Endometrial microvascular endothelial cells (primary cell): ENCODE results near the gene ARL5C. TPM values are rescaled to one million over a fixed set of nuclear protein-coding genes. Genes with fewer than 3 reads are reported as not detected.

Experiments
- in situ Hi-C: cut with HindIII; loops from 2 replicates; pipeline ENCODE4 v1.10.0; 2017; ENCODE audit warnings: low sequenced_read_pairs, low pct_unique_long_range_greater_than_20kb; ENCODE audit errors: inconsistent ontology term
- total RNA-seq: library from RNA; depleted of rRNA; stranded (reverse); fragments of >200 nt; gene quantifications from one replicate; pipeline ENCODE4 v1.2.3, GENCODE V29; 2015; ENCODE audit errors: inconsistent ontology term

The ARL5C gene
- total RNA-seq, 1 donor from 2014 or later: not detected

DNA sequence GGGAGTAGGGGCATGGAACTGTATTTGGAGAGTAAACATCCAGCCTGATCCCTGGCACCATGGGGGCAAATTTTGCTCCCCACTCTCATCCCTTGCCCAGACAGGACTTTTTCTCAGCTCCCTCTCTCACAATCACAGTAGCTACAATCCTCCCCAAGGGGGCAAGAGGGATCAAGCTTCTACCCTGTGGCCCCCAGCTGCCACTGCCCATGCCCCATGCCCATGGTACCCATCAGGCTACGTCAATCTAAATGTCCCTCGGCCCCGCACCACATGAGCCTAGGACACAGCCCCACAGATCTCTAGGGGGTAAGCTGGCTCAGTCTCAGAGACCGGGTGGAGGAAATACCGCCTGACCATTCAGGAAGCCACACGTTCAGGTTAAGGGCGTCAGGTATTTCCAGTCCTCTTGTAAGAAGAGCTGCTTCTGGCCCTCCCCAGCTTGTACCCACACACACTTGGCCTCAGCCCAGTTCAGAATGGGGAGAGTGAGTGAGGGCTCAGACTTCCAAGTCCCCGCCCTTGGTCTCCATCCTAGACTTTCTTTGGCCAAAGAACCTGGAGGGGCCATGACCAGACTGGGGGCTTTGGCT, 29.7 kb upstream of the ARL5C start:
- in situ Hi-C loops: no loop called here

DNA sequence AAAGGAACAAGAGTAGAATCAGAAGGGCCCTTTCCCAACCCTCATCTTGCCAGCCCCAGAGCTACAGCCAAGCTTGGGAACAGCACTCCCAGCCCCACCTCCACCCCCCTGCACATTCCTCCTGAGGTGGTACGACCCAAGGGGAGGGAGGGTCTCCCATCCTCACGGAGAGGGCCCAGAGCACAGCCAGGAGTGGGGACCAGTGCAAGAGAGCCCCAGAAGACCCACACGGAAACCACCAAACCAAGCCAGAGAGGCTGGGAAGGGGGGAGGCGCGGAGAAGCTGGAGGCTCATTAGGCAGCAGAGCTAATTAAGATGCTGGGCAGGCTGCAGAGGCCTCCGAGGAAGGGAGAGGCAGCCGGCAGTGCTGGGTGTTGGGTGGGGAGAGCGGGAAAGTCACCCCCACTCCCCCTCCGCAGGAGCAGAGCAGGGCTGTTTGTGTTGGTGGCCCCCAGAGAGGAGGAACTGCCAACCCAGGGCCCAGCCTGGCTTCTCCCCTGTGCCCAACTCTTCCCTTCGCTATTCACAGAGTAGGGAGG, 29.1 kb upstream of the ARL5C start:
- in situ Hi-C loops: no loop called here

DNA sequence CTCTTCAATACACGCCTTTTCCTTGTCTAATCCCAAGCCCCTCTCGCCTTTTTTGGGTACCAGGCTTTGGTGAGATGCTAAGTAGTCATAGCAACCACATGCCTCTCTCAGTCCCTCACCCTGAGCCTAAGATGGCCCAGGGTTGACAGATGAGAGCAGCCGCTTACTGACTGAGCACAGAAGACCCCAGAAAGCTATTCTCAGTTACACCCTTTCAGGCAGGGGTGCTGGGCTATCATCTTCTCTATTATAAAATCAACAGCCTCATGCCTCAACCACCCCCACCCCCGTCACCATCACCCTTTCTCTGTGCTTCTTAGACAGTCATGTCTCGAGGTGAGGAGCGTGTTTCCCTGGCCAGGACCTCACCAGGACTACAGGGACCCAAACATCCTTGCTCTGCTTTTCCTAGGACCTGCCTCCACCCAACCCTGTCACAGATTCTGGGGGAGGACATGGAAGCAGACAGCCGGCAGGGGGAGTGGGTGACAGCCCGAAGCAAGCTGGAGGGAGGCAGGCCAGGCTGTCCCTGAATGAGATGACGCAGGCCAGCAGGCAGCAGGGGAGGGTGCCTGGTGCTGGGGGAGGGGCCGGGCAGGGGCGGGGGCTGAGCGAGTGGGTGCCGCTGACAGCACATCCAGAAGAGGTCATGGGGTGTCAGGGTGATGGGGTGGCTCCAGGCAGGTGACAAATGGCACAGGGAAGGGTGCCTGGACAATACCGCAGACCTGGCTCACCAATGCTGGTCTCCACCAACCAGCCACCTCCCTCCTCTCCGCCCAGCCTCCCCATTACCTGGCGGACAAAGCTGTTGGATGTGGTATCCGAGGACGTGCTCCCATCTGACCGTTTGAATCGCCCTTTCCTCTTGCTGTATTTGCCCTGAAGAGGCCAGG, 28.4 kb upstream of the ARL5C start:
- in situ Hi-C loops: no loop called here

DNA sequence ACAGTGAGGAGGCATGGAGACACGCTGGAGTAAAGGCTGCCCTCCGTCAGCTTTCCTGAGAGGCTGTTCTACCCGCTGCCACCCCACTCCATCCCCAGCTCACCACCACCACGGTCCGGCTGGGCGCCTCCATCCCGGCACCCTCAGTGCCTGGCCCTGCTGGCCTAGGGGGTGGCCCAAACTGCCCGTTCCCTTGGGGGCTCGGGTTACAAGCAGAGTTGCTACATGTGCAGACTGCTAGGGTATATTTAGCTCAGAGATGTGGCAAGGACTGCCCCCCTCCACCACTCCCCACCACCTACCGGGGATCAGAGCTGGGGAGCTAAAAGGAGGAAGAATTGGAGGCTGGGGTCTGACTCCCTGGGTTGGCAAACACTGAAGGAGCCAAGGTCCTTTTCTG, 27.4 kb upstream of the ARL5C start:
- in situ Hi-C loops: no loop called here

DNA sequence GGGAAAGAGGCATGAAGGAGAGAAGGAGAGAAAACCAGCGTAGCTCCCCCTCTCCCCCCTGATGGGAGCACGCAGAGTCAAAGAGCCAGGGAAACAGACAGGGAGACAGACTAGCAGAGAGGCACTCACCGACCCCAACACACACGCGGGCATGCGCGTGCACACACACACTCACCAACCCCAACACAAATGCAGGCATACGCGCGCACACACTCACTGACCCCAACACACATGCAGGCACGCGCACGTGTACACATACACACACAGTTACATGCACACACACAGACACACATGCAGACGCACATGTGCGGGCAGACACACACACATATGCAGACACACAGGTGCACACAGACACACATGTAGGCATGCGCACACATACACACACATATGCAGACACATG, 26.9 kb upstream of the ARL5C start:
- in situ Hi-C loops: no loop called here

DNA sequence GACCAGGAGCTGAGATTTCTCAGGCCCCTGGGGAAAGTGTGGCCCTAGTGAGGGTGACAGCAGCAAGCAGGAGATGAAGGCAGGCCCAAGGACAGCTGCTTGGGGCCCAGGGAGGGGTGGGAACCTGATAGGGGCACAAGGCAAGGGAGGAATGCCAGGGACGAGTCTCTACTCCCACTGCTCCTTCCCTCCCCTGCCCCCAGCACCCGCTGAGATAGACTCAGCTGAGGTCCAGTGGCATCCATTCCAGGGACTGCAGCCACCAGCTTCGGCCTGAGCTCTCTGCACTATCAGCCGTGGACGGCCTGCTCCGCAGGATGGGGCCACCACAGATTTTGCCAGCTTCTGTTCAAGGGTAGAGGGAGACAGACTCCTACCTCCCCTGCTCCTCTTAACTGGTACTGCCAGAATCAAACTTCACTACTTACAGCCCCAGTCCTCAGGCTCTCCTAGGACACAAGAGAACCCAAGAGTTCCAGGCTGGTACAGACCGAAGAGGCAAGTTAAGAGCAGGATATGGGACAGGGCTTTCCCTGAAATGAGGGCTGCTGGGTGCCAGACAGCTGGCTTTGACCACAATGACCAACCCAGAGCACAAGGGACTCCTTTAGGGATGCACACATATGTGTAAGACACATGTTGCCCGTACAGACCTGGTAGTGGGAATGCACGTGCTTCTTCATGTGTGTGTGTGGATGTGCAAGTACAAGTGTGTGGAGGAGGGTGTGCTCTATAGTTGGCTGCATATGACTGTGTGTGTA, 26.0 kb upstream of the ARL5C start:
- in situ Hi-C loops: no loop called here

DNA sequence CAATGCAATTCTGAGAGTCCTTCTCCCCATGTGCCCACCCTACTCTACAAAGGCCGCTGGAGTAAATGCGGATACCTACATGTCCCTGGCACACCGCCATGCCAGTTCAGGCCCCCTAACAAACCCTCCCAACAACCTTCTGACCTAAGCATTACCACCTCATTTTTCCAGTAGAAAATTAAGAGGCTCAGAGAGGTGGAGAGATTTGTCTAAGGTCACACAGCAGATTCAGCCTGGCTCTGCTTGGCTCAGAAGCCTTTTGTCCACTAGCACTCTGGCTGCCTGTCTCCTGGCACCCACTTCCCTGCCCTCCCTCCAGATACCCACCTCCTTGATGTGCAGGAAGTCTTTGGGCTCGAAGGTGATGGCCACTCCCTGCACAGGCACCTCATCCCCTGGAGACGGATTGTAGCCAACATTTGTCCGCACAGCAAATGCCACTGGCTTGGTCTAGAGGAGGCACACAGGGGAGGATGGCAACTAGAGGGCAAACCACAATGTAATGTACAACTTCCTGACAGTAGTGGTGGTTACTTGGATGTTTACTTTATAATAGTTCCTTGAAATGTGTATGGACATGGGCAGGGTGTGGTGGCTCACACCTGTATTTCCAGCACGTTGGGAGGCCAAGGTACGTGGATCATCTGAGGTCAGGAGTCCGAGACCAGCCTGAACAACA, 21.3 kb upstream of the ARL5C start:
- in situ Hi-C loops: no loop called here

DNA sequence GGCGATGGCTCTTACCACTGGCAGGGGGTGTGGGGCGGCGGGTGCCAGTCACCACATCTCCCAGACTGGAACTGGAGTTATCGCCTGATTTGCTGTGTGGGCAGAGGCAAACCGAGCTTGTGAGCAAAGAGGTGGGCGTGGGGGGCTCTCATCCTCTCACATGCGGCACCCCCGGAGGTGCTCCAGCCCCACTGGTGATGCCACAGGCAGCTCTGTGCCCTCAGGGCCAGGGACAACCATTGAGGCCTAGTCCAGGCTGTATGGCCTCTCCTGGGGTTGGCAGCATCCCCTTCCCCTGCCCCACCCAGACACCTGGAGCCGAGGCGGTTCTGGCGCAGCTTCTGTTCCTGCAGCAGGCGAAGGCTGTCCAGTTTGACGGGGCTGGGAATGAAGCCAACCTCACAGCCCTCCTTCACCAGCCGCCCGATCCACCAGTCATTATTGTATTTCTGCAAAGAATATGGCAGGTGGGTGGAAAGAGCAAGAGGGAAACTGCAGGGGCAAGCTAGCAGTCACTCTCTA, 20.6 kb upstream of the ARL5C start:
- in situ Hi-C loops: no loop called here

DNA sequence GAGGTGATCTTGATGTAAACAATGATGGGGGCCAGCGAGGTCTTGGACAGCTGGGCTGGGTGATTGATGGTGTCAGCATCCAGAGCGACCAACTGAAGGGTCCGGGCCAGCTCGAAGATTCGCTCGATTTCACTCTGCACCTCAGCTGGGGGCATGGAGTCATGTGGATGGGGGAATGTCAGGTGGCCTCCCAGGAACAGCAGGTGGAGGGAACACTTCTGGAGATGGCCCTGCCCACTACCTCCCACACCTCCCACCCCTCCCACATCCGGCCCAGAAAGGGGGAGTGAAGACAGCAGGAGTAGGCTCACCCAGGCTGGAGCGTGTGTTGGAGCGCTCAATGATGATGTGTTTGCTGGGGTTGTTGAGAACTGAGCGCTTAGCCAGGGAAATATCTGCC, 17.8 kb upstream of the ARL5C start:
- in situ Hi-C loops: no loop called here

DNA sequence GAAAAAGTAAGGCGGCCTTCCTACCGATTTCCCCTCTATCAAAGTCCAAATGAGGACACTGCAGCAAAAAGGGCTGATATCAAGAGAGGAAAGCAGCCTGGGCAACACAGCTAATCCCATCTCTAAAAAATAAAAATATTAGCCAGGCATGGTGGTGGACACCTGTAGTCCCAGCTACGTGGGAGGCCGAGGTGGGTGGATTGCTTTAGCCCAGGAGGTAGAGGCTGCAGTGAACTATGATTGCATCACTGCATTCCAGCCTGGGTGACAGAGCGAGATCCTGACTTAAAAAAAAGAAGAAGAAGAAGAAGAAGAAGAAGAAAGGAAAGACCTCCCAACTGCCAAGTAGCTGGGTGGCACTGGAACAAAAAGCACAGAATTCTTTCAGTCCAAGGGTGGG, 17.1 kb upstream of the ARL5C start:
- in situ Hi-C loops: no loop called here

DNA sequence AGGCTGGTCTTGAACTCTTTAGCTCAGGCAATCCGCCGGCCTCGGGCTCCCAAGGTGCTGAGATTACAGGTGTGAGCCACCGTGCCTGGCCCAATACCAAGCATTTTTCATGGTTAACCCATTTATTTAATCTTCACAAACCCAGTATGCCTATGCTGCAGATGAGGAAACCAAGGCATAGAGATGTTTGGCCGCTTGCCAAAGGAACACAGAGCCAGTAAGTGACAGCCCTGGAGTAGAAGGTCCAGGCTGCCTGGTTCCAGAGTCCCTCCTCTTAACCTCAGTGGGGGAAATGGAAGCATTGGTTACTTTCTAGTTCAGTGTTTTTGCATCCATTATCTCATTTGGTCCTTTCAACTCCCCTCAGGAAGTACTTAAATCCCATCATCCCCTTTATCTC, 15.3 kb upstream of the ARL5C start:
- in situ Hi-C loops: no loop called here

DNA sequence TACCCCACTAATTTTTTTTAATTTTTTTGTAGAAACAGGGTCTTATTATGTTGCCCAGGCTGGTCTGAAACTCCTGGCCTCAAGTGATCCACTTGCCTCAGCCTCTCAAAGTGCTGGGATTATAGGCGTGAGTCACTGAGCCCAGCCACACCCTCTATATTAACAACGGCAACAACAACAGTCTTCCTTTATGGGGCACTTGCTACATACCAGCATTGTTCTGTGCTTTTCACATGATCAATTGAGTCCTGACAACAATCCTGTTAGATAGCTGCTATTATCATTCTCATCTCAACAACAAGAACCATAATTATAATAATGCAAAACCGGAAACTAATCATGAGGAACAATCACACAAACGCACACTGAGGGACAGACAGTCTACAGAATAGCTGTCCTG, 12.6 kb upstream of the ARL5C start:
- in situ Hi-C loops: no loop called here

DNA sequence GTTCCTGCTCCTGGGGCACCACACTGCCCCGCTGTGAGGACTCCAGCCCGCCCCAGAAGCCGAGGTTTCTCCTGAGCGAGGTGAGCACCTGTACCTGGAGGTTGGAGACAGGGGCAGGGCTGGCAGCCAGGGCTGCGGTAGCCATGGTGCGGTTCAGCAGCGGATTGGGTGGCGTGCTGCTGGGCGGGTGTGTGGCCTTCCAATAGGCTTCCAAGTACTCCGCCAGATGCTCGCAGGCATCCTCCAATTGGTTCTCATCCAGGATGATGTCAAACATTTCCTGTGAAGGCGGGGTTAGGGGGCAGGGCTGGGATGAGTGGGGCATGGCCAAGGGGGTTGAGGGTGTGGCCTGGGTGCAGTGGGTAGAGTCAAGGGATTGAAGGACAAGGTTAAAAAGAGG, 11.3 kb upstream of the ARL5C start:
- in situ Hi-C loops: no loop called here

DNA sequence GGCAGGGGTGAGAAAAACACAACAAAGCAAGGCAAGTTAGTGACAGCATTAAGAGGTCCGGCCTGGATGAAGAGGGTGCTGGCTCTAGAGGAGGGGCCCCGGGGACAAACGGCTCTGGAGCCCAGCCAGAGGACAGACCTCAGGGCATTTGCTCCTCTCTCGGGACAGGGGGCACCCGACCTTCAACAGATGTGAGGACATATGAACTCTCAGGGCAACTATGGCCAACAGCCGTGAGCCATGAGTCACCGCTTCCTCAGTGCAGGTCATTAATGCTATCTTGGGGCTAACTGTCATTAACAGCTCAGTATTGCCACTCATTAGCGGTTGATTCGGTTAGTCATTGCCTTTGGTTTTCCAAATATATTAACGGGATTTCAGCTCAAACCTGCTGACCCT, 9.7 kb upstream of the ARL5C start:
- in situ Hi-C loops: no loop called here

DNA sequence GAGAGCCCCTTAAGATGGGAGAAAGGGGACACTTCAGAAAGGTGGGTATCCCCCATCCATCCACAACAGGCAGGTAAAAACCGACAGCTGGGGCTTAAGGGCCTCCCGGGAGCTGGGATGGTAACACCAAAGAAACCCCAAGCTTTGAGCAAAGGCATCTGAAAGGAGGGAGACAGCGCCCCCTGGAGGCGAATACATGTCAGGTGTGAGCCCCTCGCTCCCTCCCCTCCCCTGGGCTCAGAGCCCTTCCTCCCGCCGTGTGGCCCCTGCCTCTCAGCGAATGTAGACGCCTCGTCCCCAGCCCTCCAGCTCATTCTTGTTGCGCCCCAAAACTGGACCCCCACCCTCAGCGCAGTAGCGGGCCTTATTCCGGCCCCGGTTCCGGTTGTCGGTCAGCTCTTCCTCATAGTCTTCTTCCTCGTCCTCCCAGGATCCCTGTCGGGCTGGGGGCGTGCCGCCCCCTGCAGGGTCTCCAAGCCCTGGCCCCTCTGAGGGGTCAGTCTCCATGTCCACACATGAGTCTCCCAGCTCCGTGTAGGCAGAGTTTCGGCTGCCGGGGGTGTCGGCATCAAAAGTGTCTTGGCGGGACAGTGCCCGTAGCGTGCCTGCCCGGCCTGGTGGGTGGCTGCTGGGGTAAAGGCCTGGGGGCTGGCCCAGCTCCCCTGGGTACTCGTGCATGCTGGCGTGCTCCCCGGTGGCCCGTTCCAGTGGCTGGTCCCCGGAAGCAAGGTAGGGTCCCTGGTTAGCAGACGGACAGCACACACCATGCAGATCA, 9.1 kb upstream of the ARL5C start:
- in situ Hi-C loops: no loop called here

DNA sequence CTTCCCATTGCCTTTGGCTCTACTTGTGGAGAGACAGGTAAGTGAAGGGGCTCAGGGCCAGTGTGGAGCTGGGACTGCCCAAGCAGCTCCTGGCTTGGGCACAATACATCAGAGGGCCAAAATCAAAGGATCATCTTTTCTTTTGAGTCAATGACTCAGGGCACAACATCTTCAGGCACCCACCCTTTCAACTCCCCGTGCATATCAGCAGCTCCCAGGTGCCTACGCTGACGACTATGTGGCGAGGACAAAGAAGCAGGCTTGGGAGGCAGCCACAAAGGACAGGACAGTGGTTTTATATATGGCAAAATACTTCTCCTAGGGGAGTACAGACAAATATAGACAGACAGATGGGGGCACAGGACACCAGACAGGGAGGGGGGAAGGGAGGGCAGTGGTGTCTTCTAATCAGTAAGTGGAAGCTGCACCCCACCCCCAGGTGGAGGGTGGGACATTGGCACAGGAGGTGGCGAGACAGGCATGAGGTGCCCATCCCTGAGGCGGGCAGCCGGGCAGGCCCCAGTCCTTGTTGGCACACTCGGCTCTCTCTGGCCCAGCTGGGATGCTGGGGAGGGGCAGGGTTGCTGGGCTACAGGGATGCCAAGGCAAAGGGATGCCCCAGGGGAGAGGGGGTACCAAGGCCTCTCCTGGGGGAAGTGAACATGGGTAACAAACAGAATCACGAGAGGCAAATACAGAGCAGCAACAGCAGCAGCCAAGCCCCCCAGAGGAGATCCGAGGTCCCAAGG, 7.7 kb upstream of the ARL5C start:
- in situ Hi-C loops: no loop called here

DNA sequence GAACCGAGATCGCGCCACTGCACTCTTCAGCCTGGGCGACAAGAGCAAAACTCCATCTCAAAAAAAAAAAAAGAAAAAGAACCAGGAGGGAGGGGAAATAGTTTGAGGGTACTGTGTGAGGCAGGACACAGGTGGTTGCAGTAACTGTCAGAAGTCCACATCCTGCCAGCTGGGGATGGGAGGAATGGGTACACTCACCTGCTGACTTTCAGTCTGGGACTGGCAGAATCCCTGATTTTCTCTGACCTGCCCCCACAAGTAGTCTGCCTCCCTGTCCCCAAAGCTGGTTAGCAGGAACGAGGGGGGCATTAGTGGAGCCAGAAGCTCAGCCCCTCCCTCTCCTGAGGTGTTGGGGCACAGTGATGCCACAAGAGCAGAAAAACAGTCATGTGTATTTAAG, 7.1 kb upstream of the ARL5C start:
- in situ Hi-C loops: no loop called here

DNA sequence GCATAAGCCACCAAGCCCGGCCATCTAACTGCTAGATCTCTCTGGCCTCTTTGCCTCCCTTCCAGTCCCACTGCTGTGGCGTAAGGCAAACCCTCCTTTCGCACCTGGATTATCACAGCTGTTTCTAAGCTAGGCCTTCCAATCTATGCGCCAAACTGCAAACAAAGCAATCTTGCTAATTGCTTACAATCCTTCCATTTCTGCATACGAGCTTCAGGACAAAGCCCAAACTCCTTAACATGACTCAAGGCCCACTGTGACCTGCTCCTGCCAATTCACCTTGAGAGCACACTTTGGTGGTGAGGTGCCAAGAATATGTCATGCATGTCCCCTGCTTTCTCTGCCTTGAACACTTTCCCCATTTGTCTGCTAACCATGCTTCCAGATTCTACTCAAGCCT, 6.0 kb upstream of the ARL5C start:
- in situ Hi-C loops: no loop called here
